Endothelial cell of umbilical vein (primary cell): ENCODE results near the gene PRKD2. TPM values are rescaled to one million over a fixed set of nuclear protein-coding genes. Genes with fewer than 3 reads are reported as not detected.

Source experiments
- BruUV-seq: library from RNA; stranded (reverse); fragments of 400-500 nt; replicated peaks from 2 replicates; lab custom pipeline; 2021; lab: Mats Ljungman, UMichigan
- CTCF ChIA-PET: fragments of 300-600, 350-600 bp; sonication (Branson Sonifier 250); formaldehyde crosslinking; loops from one replicate; lab custom pipeline; 2021; ENCODE audit warnings: antibody characterized with exemption, inconsistent platforms; lab: Charles Lee
- POLR2A ChIA-PET: fragments of 300-600, 350-600 bp; sonication (Branson Sonifier 250); formaldehyde crosslinking; loops from one replicate; lab custom pipeline; 2021; ENCODE audit warnings: antibody characterized with exemption, inconsistent platforms; lab: Charles Lee
- DNase-seq: peaks from one replicate; pipeline ENCODE4 v3.0.0-alpha.2; 2011; ENCODE audit warnings: low read depth, low spot score
- FAIRE-seq: peaks from 2 replicates; lab custom pipeline; 2011; peaks lifted over from hg19 to GRCh38; lab: Jason Lieb, UNC
- H2AFZ ChIP-seq: 2 replicates; pipeline ENCODE4 v1.6.0; 2012; ENCODE audit warnings: low read depth, low read length, control low read depth, inconsistent platforms
- H3K27ac ChIP-seq: 2 replicates; pipeline ENCODE4 v1.5.1; 2011; ENCODE audit warnings: low read depth, mild to moderate bottlenecking, control low read depth, low read length, moderate library complexity; ENCODE audit not compliant: insufficient read depth
- H3K27me3 ChIP-seq, 2 experiments: 2 replicates each; pipeline versions ENCODE4 v1.6.0 to v1.6.1; 2011; ENCODE audit warnings: low read length in 2 of 2, mixed read lengths in 1 of 2; ENCODE audit not compliant: control insufficient read depth in 2 of 2, insufficient read depth in 2 of 2
- H3K36me3 ChIP-seq, 2 experiments: 2 replicates in 1 of 2; 3 replicates in 1 of 2; pipeline ENCODE4 v1.5.1; 2011; ENCODE audit warnings: low read length in 2 of 2, mild to moderate bottlenecking in 1 of 2, moderate library complexity in 1 of 2; ENCODE audit not compliant: control insufficient read depth in 2 of 2, insufficient read depth in 2 of 2; ENCODE audit errors: extremely low read depth in 1 of 2
- H3K4me1 ChIP-seq: 3 replicates; pipeline ENCODE4 v1.5.1; 2011; ENCODE audit warnings: mild to moderate bottlenecking, low read length; ENCODE audit not compliant: control insufficient read depth, insufficient read depth; ENCODE audit errors: extremely low read depth
- H3K4me2 ChIP-seq: 2 replicates; pipeline ENCODE4 v1.6.1; 2011; ENCODE audit warnings: low read length, control low read depth, mixed read lengths; ENCODE audit not compliant: insufficient read depth
- H3K4me3 ChIP-seq, 3 experiments: fragments of 200-600 bp in 1 of 3; sonication (generic), shearing (Covaris generic) in 1 of 3; replicated peaks in 1 of 3; 2 replicates each; pipeline ENCODE4 v1.5.1; 2011 to 2016; ENCODE audit warnings: control low read depth in 3 of 3, low read length in 3 of 3, mild to moderate bottlenecking in 2 of 3, inconsistent platforms in 1 of 3, low read depth in 1 of 3, moderate library complexity in 1 of 3; ENCODE audit not compliant: insufficient read depth in 1 of 3
- H3K79me2 ChIP-seq: 2 replicates; pipeline ENCODE4 v1.6.0; 2012; ENCODE audit warnings: low read length, inconsistent platforms; ENCODE audit not compliant: control insufficient read depth, insufficient read depth
- H3K9ac ChIP-seq: replicated peaks from 2 replicates; pipeline ENCODE3; 2011; ENCODE audit warnings: low read length, control low read depth; ENCODE audit not compliant: insufficient read depth; ENCODE audit errors: extremely low read depth
- H3K9me1 ChIP-seq: replicated peaks from 3 replicates; pipeline ENCODE4 v1.6.0; 2011; ENCODE audit warnings: mild to moderate bottlenecking, low read length; ENCODE audit not compliant: control insufficient read depth, insufficient read depth; ENCODE audit errors: extremely low read depth
- H3K9me3 ChIP-seq: replicated peaks from 2 replicates; pipeline ENCODE4 v1.5.1; 2012; ENCODE audit warnings: low read length, inconsistent platforms; ENCODE audit not compliant: control insufficient read depth, insufficient read depth
- H4K20me1 ChIP-seq: replicated peaks from 2 replicates; pipeline ENCODE3; 2011; ENCODE audit warnings: mild to moderate bottlenecking, low read length; ENCODE audit not compliant: control insufficient read depth, insufficient read depth; ENCODE audit errors: extremely low read depth
- CTCF ChIP-seq, 2 donors: IDR thresholded peaks; 1 replicate in 1 of 2; 2 replicates in 1 of 2; pipeline ENCODE4 v1.5.1; 2011; ENCODE audit warnings: low read length in 2 of 2, mild to moderate bottlenecking in 2 of 2, moderate library complexity in 2 of 2, control low read depth in 1 of 2, inconsistent platforms in 1 of 2, low read depth in 1 of 2; ENCODE audit not compliant: insufficient read depth in 1 of 2; ENCODE audit errors: extremely low read depth in 1 of 2
- EZH2 ChIP-seq: IDR thresholded peaks from 2 replicates; pipeline ENCODE4 v1.6.1; 2012; ENCODE audit warnings: borderline replicate concordance, low read depth, mild to moderate bottlenecking, moderate library complexity, low read length, inconsistent platforms; ENCODE audit not compliant: severe bottlenecking
- FOS ChIP-seq: IDR thresholded peaks from 2 replicates; pipeline ENCODE4 v1.6.1; 2011; ENCODE audit warnings: mild to moderate bottlenecking, low read length, moderate library complexity, borderline replicate concordance; ENCODE audit not compliant: insufficient read depth
- GATA2 ChIP-seq: IDR thresholded peaks from 2 replicates; pipeline ENCODE4 v1.7.0; 2011; ENCODE audit warnings: low read depth, mild to moderate bottlenecking, moderate library complexity, mixed read lengths, low read length; ENCODE audit not compliant: insufficient read length, insufficient read depth
- JUN ChIP-seq: IDR thresholded peaks from 2 replicates; pipeline ENCODE4 v1.6.1; 2011; ENCODE audit warnings: borderline replicate concordance, low read depth; ENCODE audit not compliant: insufficient read length, insufficient read depth
- MAX ChIP-seq: IDR thresholded peaks from 2 replicates; pipeline ENCODE4 v1.6.1; 2011; ENCODE audit not compliant: insufficient read depth, insufficient read length
- MYC ChIP-seq: IDR thresholded peaks from one replicate; pipeline ENCODE4 v1.6.1; 2011; ENCODE audit warnings: mild to moderate bottlenecking, low read depth, low read length
- POLR2A ChIP-seq: IDR thresholded peaks from 2 replicates; pipeline ENCODE4 v1.6.1; 2012; ENCODE audit warnings: low read depth, mild to moderate bottlenecking, control low read depth, low read length
- POLR2AphosphoS5 ChIP-seq: IDR thresholded peaks from 2 replicates; pipeline ENCODE4 v1.6.1; 2012; ENCODE audit warnings: low read depth, mild to moderate bottlenecking, control low read depth, low read length, moderate library complexity; ENCODE audit not compliant: insufficient read depth
- dilution Hi-C: fragments of 300-500 bp; cut with MboI; formaldehyde crosslinking; loops from one replicate; pipeline ENCODE4 v1.15.0; 2019; ENCODE audit warnings: low sequenced_read_pairs; ENCODE audit not compliant: extremely low pct_ligation_motif_present
- intact Hi-C: fragments of 100-400 bp; cut with micrococcal nuclease; formaldehyde crosslinking; loops from one replicate; pipeline ENCODE4 v1.10.0; 2022
- polyA plus RNA-seq, 4 experiments: library from polyadenylated mRNA; depleted of rRNA in 3 of 4; stranded (reverse) in 3 of 4; unstranded in 1 of 4; fragments of >200 nt; gene quantifications; 2 replicates each; pipeline versions ENCODE4 v1.2.1 to v1.2.3, GENCODE V29; 2011 to 2012; ENCODE audit warnings: missing spikeins in 1 of 4
- total RNA-seq: library from RNA; stranded (reverse); gene quantifications from 2 replicates; pipeline ENCODE4 v1.2.3, GENCODE V29; 2021

The PRKD2 gene
- total and polyA plus RNA-seq, 2 donors (not counting 3 experiments of a cell fraction or from before 2014, with no cell fraction given): 40.4 to 94.9 TPM

- H3K36me3 ChIP-seq: no peaks in the 10 kb centered on the region
- no peaks in the 10 kb centered on the region for H4K20me1 ChIP-seq
- H3K9me3 ChIP-seq: no peaks in the 10 kb centered on the region
- ChIA-PET CTCF (interaction anchor here (0.8 to 1.1 kb wide), 5 partner anchors 19 to 88 kb away, joined by 3 to 4 read pairs (median 3); no protein-coding TSS in a partner anchor), POLR2A (no interaction called here)
- H3K9ac ChIP-seq: no peak overlapping the region
- no peak overlapping the region for H3K27ac ChIP-seq
- intact Hi-C loops: no loop called here
- peaks cover 0 to 10% of the 10 kb centered on the region in 2 experiments for H3K27me3 ChIP-seq
- H3K4me3 ChIP-seq: no peak overlapping the region
- dilution Hi-C loops: no loop called here
- no peak overlapping the region for H3K4me2 ChIP-seq
- DNase-seq: no peak
- no peaks in the 10 kb centered on the region for H3K9me1 ChIP-seq
- TF ChIP-seq MAX (no peak), GATA2 (no peak), CTCF (IDR thresholded peaks at IDR 0.05; ENCODE audit: extremely low read depth in 1 of 2, insufficient read depth in 1 of 2, low read depth in 1 of 2, low read length in 2 of 2) (no peak), EZH2 (no peak), MYC (no peak), POLR2AphosphoS5 (no peak), FOS (no peak), JUN (no peak), POLR2A (no peak)
- H3K4me1 ChIP-seq: peaks cover 7% of the 10 kb centered on the region
- no peaks in the 10 kb centered on the region for H3K79me2 ChIP-seq
- no peak overlapping the region for H2AFZ ChIP-seq
- no TSS peak for BruUV-seq
- FAIRE-seq: no peak
Observed at GRCh38 chr19:46640656-46641055, 76.3 kb downstream of the PRKD2 start.
